ENCODE results near the gene PCDHGB4.

Gene PCDHGB4

DNA sequence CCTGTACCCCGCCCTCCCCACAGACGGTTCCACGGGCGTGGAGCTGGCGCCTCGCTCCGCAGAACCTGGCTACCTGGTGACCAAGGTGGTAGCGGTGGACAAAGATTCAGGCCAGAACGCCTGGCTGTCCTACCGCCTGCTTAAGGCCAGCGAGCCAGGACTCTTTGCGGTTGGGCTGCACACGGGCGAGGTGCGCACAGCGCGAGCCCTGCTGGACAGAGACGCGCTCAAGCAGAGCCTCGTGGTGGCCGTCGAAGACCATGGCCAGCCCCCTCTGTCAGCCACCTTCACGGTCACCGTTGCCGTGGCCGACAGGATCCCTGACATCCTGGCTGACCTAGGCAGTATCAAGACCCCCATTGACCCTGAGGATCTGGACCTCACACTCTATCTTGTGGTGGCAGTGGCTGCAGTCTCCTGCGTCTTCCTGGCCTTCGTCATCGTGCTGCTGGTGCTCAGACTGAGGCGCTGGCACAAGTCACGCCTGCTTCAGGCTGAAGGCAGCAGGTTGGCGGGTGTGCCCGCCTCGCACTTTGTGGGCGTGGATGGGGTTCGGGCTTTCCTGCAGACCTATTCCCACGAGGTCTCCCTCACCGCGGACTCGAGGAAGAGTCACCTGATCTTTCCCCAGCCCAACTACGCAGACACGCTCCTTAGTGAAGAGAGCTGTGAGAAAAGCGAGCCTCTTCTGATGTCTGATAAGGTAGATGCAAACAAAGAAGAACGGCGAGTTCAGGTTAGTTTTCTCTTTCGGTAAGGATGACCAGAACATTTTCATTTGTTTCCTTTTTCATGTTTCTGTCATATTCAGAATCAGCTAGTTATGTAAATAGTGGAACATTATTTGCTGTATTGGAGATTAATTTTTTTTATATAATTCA is 21.2 kb upstream of the PCDHGB4 start:
- no peaks in the 10 kb centered on the region for H3K4me1 ChIP-seq (ENCODE audit: control insufficient read depth, insufficient read depth, low read length)
- no peaks in the 10 kb centered on the region for H3K36me3 ChIP-seq (ENCODE audit: control insufficient read depth in 2 of 2, insufficient read depth in 1 of 2, low read length in 2 of 2)
- ChIA-PET CTCF (interaction anchor here (0.5 to 0.8 kb wide), 4 partner anchors 8 to 30 kb away, joined by 3 to 4 read pairs (median 3); partner anchors contain the start of gene PCDHGA7), POLR2A (no interaction called here)
- H3K4me3 ChIP-seq (ENCODE audit: low read depth, low read length): no peak overlapping the region
- H3K9me3 ChIP-seq (ENCODE audit: control insufficient read depth, insufficient read depth, low read depth, low read length): no peaks in the 10 kb centered on the region
- TF ChIP-seq ZNF10 (tag by site-specific recombination; IDR thresholded peaks at IDR 0.05) (no peak), ZSCAN30 (tag by site-specific recombination; IDR thresholded peaks at IDR 0.05) (no peak), ZNF366 (tag by site-specific recombination; conservative IDR thresholded peaks at IDR 0.05) (no peak)
- no peak overlapping the region for H3K27ac ChIP-seq (ENCODE audit: extremely low read depth, low read depth, low read length)

DNA sequence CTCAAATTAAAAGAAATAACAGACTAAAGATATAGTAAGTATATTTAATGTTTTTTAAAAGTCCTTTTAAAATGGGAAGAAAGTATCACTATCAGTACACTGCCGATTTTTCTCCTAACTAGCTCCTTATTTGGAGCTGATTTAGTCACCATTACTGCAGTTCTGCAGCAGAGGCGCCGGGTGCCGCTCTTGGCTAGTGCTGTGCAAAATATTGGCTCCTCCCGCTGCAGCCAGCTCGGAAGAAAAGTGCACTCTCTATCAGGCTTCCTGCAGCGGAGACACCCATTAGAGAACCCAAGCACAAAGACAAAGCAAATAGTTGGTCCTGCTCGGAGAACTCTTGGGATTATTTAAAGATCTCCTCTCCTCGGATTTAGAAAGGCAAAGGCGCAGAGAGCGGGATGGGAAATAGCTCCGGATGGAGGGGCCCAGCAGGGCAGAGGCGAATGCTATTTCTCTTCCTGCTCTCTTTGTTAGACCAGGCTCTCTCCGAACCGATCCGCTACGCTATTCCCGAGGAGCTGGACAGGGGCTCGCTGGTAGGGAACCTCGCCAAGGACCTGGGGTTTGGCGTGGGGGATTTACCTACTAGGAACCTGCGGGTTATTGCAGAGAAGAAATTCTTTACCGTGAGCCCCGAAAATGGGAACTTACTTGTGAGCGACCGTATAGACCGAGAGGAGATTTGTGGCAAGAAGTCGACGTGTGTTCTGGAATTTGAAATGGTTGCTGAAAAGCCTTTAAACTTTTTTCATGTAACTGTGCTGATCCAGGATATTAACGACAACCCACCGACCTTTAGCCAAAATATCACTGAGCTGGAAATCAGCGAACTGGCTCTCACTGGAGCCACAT is 17.3 kb upstream of the PCDHGB4 start, which contains the start of gene PCDHGB3:
TSS of gene PCDHGB3 (plus strand) at position 249 of the 855 bp plus-strand sequence. CDS start at position 402, 153 bp downstream.
- POLR2A ChIA-PET: no interaction called here

More for the DNA sequence above, 17.3 kb upstream of the PCDHGB4 start, which contains the start of gene PCDHGB3:
- Histone ChIP-seq H3K36me3 (ENCODE audit: control insufficient read depth in 2 of 2, insufficient read depth in 1 of 2, low read length in 2 of 2) (no peaks in the 10 kb centered on the region), H3K4me3 (ENCODE audit: low read depth, low read length) (no peak within 1 kb of the TSS), H3K27ac (ENCODE audit: extremely low read depth, low read depth, low read length) (no peak within 1 kb of the TSS), H3K4me1 (ENCODE audit: control insufficient read depth, insufficient read depth, low read length) (no peaks in the 10 kb centered on the region), H3K9me3 (ENCODE audit: control insufficient read depth, insufficient read depth, low read depth, low read length) (no peaks in the 10 kb centered on the region; the same call in 1 of the 2 replicates)
- TF ChIP-seq ZFP41 (tag by site-specific recombination; IDR thresholded peaks at IDR 0.05; ENCODE audit: borderline replicate concordance): no peak
- no peak for TF ChIP-seq ZNF660 (tag by site-specific recombination; IDR thresholded peaks at IDR 0.05)
- TF ChIP-seq, protein P1, sequence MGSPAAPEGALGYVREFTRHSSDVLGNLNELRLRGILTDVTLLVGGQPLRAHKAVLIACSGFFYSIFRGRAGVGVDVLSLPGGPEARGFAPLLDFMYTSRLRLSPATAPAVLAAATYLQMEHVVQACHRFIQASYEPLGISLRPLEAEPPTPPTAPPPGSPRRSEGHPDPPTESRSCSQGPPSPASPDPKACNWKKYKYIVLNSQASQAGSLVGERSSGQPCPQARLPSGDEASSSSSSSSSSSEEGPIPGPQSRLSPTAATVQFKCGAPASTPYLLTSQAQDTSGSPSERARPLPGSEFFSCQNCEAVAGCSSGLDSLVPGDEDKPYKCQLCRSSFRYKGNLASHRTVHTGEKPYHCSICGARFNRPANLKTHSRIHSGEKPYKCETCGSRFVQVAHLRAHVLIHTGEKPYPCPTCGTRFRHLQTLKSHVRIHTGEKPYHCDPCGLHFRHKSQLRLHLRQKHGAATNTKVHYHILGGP (tag by site-specific recombination; IDR thresholded peaks at IDR 0.05): no peak
- no peak for TF ChIP-seq ZBTB44 (tag by site-specific recombination; IDR thresholded peaks at IDR 0.05)
- TF ChIP-seq, protein P2, sequence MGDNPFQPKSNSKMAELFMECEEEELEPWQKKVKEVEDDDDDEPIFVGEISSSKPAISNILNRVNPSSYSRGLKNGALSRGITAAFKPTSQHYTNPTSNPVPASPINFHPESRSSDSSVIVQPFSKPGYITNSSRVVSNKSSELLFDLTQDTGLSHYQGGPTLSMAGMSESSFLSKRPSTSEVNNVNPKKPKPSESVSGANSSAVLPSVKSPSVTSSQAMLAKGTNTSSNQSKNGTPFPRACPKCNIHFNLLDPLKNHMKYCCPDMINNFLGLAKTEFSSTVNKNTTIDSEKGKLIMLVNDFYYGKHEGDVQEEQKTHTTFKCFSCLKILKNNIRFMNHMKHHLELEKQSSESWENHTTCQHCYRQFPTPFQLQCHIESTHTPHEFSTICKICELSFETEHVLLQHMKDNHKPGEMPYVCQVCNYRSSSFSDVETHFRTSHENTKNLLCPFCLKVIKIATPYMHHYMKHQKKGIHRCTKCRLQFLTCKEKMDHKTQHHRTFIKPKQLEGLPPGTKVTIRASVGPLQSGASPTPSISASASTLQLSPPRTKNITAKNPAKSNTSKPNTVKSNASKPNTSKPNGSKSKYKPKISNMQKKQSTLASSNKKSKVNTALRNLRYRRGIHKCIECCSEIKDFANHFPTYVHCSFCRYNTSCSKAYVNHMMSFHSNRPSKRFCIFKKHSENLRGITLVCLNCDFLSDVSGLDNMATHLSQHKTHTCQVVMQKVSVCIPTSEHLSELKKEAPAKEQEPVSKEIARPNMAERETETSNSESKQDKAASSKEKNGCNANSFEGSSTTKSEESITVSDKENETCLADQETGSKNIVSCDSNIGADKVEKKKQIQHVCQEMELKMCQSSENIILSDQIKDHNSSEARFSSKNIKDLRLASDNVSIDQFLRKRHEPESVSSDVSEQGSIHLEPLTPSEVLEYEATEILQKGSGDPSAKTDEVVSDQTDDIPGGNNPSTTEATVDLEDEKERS (tag by site-specific recombination; IDR thresholded peaks at IDR 0.05): no peak
- TF ChIP-seq ZNF544 (tag by site-specific recombination; IDR thresholded peaks at IDR 0.05): no peak
- TF ChIP-seq ZNF350 (tag by site-specific recombination; IDR thresholded peaks at IDR 0.05): no peak
- no peak for TF ChIP-seq ZNF521 (tag by site-specific recombination; IDR thresholded peaks at IDR 0.05)
- no peak for TF ChIP-seq ZNF366 (tag by site-specific recombination; conservative IDR thresholded peaks at IDR 0.05)
- TF ChIP-seq CTCF (tag by site-specific recombination; IDR thresholded peaks at IDR 0.05): no peak
- TF ChIP-seq ZBTB8A (tag by site-specific recombination; IDR thresholded peaks at IDR 0.05): no peak
- TF ChIP-seq ZNF324 (tag by site-specific recombination; IDR thresholded peaks at IDR 0.05): no peak
- CTCF ChIA-PET: interaction anchor here (0.6 to 3.3 kb wide), 28 partner anchors 10 to 222 kb away, joined by 3 to 22 read pairs (median 4); partner anchors contain the start of genes PCDHB10, PCDHGA1, PCDHGA11 and PCDHGA12
